Measurements from ENCODE around the gene PEAK1.

DNA sequence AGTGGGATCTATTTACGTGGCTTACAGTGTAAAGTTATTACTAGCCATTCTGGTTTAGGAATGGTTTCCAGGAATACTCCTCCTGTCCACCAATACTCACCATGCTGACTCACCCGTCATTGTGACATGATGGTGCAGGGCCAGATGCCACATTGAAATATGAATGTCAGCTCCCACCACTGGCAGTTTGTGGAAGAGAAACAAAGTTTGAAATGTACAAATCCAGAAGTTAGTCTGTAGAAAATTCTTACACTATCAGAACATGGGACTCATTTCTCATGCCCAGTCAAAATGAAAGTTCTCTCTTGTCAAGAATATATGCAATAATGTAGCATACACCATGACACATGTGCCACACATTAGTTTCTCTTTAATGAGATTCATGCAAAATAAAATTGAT, 334.6 kb downstream of the PEAK1 start:
- TF ChIP-seq GABPB1 (CRISPR knock-in tag; IDR thresholded peaks at IDR 0.05) (no peak), NR2C2 (CRISPR knock-in tag; IDR thresholded peaks at IDR 0.05) (no peak), NR2C2 (tag; IDR thresholded peaks at IDR 0.05) (no peak), MTA2 (IDR thresholded peaks at IDR 0.05; ENCODE audit: low read depth) (no peak), ZNF184 (CRISPR knock-in tag; IDR thresholded peaks at IDR 0.05) (no peak)
- TF ChIP-seq, protein P1, sequence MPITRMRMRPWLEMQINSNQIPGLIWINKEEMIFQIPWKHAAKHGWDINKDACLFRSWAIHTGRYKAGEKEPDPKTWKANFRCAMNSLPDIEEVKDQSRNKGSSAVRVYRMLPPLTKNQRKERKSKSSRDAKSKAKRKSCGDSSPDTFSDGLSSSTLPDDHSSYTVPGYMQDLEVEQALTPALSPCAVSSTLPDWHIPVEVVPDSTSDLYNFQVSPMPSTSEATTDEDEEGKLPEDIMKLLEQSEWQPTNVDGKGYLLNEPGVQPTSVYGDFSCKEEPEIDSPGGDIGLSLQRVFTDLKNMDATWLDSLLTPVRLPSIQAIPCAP (CRISPR knock-in tag; IDR thresholded peaks at IDR 0.05; ENCODE audit: borderline replicate concordance): no peak
- TF ChIP-seq, protein P2, sequence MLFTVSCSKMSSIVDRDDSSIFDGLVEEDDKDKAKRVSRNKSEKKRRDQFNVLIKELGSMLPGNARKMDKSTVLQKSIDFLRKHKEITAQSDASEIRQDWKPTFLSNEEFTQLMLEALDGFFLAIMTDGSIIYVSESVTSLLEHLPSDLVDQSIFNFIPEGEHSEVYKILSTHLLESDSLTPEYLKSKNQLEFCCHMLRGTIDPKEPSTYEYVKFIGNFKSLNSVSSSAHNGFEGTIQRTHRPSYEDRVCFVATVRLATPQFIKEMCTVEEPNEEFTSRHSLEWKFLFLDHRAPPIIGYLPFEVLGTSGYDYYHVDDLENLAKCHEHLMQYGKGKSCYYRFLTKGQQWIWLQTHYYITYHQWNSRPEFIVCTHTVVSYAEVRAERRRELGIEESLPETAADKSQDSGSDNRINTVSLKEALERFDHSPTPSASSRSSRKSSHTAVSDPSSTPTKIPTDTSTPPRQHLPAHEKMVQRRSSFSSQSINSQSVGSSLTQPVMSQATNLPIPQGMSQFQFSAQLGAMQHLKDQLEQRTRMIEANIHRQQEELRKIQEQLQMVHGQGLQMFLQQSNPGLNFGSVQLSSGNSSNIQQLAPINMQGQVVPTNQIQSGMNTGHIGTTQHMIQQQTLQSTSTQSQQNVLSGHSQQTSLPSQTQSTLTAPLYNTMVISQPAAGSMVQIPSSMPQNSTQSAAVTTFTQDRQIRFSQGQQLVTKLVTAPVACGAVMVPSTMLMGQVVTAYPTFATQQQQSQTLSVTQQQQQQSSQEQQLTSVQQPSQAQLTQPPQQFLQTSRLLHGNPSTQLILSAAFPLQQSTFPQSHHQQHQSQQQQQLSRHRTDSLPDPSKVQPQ (CRISPR knock-in tag; IDR thresholded peaks at IDR 0.05; ENCODE audit: borderline replicate concordance): no peak
- TF ChIP-seq, protein P3, sequence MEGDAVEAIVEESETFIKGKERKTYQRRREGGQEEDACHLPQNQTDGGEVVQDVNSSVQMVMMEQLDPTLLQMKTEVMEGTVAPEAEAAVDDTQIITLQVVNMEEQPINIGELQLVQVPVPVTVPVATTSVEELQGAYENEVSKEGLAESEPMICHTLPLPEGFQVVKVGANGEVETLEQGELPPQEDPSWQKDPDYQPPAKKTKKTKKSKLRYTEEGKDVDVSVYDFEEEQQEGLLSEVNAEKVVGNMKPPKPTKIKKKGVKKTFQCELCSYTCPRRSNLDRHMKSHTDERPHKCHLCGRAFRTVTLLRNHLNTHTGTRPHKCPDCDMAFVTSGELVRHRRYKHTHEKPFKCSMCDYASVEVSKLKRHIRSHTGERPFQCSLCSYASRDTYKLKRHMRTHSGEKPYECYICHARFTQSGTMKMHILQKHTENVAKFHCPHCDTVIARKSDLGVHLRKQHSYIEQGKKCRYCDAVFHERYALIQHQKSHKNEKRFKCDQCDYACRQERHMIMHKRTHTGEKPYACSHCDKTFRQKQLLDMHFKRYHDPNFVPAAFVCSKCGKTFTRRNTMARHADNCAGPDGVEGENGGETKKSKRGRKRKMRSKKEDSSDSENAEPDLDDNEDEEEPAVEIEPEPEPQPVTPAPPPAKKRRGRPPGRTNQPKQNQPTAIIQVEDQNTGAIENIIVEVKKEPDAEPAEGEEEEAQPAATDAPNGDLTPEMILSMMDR (IDR thresholded peaks at IDR 0.05 in 2 of 3, conservative IDR thresholded peaks at IDR 0.05 in 1 of 3; ENCODE audit: insufficient read depth in 2 of 3, low read depth in 1 of 3, low read length in 3 of 3): 0 out of 6 replicates have a peak, but pooled peaks of 1 of the 3 experiments have one; percentile 2

Data from K562 (cell line).